H9 (cell line): ENCODE data around the gene LRRK1. TPM values are rescaled to one million over a fixed set of nuclear protein-coding genes. Genes with fewer than 3 reads are reported as not detected.

ENCODE experiments used
- DNase-seq: peaks from one replicate; pipeline ENCODE4 v3.0.0-alpha.2; 2017
- H2AFZ ChIP-seq: one replicate; pipeline ENCODE4 v1.6.1; 2013; ENCODE audit warnings: mild to moderate bottlenecking, low read length, control low read depth, moderate library complexity
- H2AK5ac ChIP-seq: 2 replicates; pipeline ENCODE4 v1.6.1; 2013; ENCODE audit warnings: low read length, control low read depth, mixed read lengths; ENCODE audit not compliant: insufficient read length
- H2BK120ac ChIP-seq: one replicate; pipeline ENCODE4 v1.6.1; 2013; ENCODE audit warnings: low read depth, mild to moderate bottlenecking, low read length, control low read depth, inconsistent platforms; ENCODE audit not compliant: poor library complexity, severe bottlenecking
- H2BK12ac ChIP-seq: 2 replicates; pipeline ENCODE4 v1.6.1; 2013; ENCODE audit warnings: low read length, control low read depth, mixed read lengths, low read depth; ENCODE audit not compliant: insufficient read length
- H2BK15ac ChIP-seq: 2 replicates; pipeline ENCODE4 v1.6.1; 2013; ENCODE audit warnings: low read depth, low read length, control low read depth
- H2BK20ac ChIP-seq: one replicate; pipeline ENCODE4 v1.6.1; 2013; ENCODE audit warnings: low read depth, mild to moderate bottlenecking, low read length, control low read depth, inconsistent platforms; ENCODE audit not compliant: poor library complexity, severe bottlenecking
- H2BK5ac ChIP-seq: 2 replicates; pipeline ENCODE4 v1.6.1; 2013; ENCODE audit warnings: low read length, control low read depth, mixed read lengths; ENCODE audit not compliant: insufficient read length
- H3K14ac ChIP-seq: 2 replicates; pipeline ENCODE4 v1.6.1; 2013; ENCODE audit warnings: low read length, control low read depth; ENCODE audit not compliant: insufficient read depth
- H3K18ac ChIP-seq: 2 replicates; pipeline ENCODE4 v1.6.1; 2013; ENCODE audit warnings: low read depth, mild to moderate bottlenecking, mixed read lengths, low read length, control low read depth; ENCODE audit not compliant: insufficient read length
- H3K23ac ChIP-seq: 2 replicates; pipeline ENCODE4 v1.6.1; 2013; ENCODE audit warnings: low read length, control low read depth, mixed read lengths, low read depth; ENCODE audit not compliant: insufficient read length
- H3K23me2 ChIP-seq: 2 replicates; pipeline ENCODE4 v1.6.1; 2013; ENCODE audit warnings: low read depth, mild to moderate bottlenecking, mixed read lengths, low read length, control low read depth; ENCODE audit not compliant: insufficient read length, poor library complexity, severe bottlenecking
- H3K27ac ChIP-seq: 2 replicates; pipeline ENCODE4 v1.5.1; 2013; ENCODE audit warnings: low read length, control low read depth, mixed read lengths, low read depth; ENCODE audit not compliant: insufficient read length
- H3K27me3 ChIP-seq: 2 replicates; pipeline ENCODE4 v1.6.1; 2013; ENCODE audit warnings: low read length, control low read depth, inconsistent platforms; ENCODE audit not compliant: insufficient read depth
- H3K4ac ChIP-seq: 2 replicates; pipeline ENCODE4 v1.6.1; 2013; ENCODE audit warnings: low read depth, mild to moderate bottlenecking, control low read depth, inconsistent platforms, low read length, moderate library complexity
- H3K4me1 ChIP-seq: 2 replicates; pipeline ENCODE4 v1.6.1; 2013; ENCODE audit warnings: low read length, control low read depth, inconsistent platforms; ENCODE audit not compliant: insufficient read depth
- H3K4me2 ChIP-seq: 2 replicates; pipeline ENCODE4 v1.6.1; 2013; ENCODE audit warnings: low read length, control low read depth, mixed read lengths; ENCODE audit not compliant: insufficient read length, insufficient read depth
- H3K56ac ChIP-seq: 2 replicates; pipeline ENCODE4 v1.6.1; 2013; ENCODE audit warnings: low read depth, mild to moderate bottlenecking, mixed read lengths, low read length, control low read depth; ENCODE audit not compliant: insufficient read length
- H3K79me1 ChIP-seq: 2 replicates; pipeline ENCODE4 v1.6.1; 2013; ENCODE audit warnings: low read depth, mild to moderate bottlenecking, moderate library complexity, low read length, control low read depth, inconsistent platforms; ENCODE audit not compliant: insufficient read depth, poor library complexity, severe bottlenecking
- H3K79me2 ChIP-seq: 2 replicates; pipeline ENCODE4 v1.6.1; 2013; ENCODE audit warnings: low read length, control low read depth, inconsistent platforms; ENCODE audit not compliant: insufficient read depth
- H3K9ac ChIP-seq: 2 replicates; pipeline ENCODE4 v1.6.1; 2013; ENCODE audit warnings: low read length, control low read depth, mixed read lengths; ENCODE audit not compliant: insufficient read length; ENCODE audit errors: extremely low read depth
- H3K9me3 ChIP-seq: one replicate; pipeline ENCODE4 v1.6.1; 2013; ENCODE audit warnings: low read depth, low read length, inconsistent platforms; ENCODE audit not compliant: control insufficient read depth
- H3T11ph ChIP-seq: one replicate; pipeline ENCODE4 v1.6.1; 2013; ENCODE audit warnings: mild to moderate bottlenecking, low read length, control low read depth, inconsistent platforms
- H4K20me1 ChIP-seq: one replicate; pipeline ENCODE4 v1.6.1; 2013; ENCODE audit not compliant: control insufficient read depth, insufficient read length, insufficient read depth
- H4K5ac ChIP-seq: 2 replicates; pipeline ENCODE4 v1.6.1; 2013; ENCODE audit warnings: low read depth, mild to moderate bottlenecking, mixed read lengths, low read length, control low read depth; ENCODE audit not compliant: insufficient read length
- H4K8ac ChIP-seq: replicated peaks from 2 replicates; pipeline ENCODE4 v1.6.1; 2013; ENCODE audit warnings: low read length, control low read depth, mixed read lengths, low read depth; ENCODE audit not compliant: insufficient read length
- H4K91ac ChIP-seq: 2 replicates; pipeline ENCODE4 v1.6.1; 2013; ENCODE audit warnings: low read depth, mild to moderate bottlenecking, moderate library complexity, mixed read lengths, low read length, control low read depth; ENCODE audit not compliant: insufficient read length
- H3K27ac Mint-ChIP-seq, 3 experiments: 2 replicates in 2 of 3; 3 replicates in 1 of 3; pipeline ENCODE4 v1.8.0; 2020 to 2021; ENCODE audit warnings: mixed read lengths in 3 of 3, mild to moderate bottlenecking in 1 of 3, moderate library complexity in 1 of 3
- H3K27me3 Mint-ChIP-seq: 2 replicates; pipeline ENCODE4 v1.8.0; 2021; ENCODE audit warnings: low read depth, mild to moderate bottlenecking, moderate library complexity, mixed read lengths
- H3K36me3 Mint-ChIP-seq, 3 experiments: 2 replicates in 2 of 3; 3 replicates in 1 of 3; pipeline ENCODE4 v1.8.0; 2020 to 2021; ENCODE audit warnings: low read depth in 3 of 3, mixed read lengths in 3 of 3; ENCODE audit not compliant: insufficient read depth in 1 of 3
- H3K4me1 Mint-ChIP-seq, 2 experiments: 2 replicates each; pipeline ENCODE4 v1.8.0; 2020; ENCODE audit warnings: mixed read lengths in 2 of 2
- H3K4me3 Mint-ChIP-seq, 2 experiments: 2 replicates in 1 of 2; 3 replicates in 1 of 2; pipeline ENCODE4 v1.8.0; 2020 to 2021; ENCODE audit warnings: mild to moderate bottlenecking in 2 of 2, mixed read lengths in 2 of 2, moderate library complexity in 1 of 2
- H3K9me3 Mint-ChIP-seq, 2 experiments: 2 replicates in 1 of 2; 3 replicates in 1 of 2; pipeline ENCODE4 v1.8.0; 2020; ENCODE audit warnings: mild to moderate bottlenecking in 2 of 2, mixed read lengths in 2 of 2, moderate library complexity in 1 of 2
- WGBS: extraction: QIAGEN DNeasy Blood & Tissue Kit; methylation state at CpG from one replicate; pipeline ENCODE4 v1.1.7; 2013; ENCODE audit warnings: missing lambda C conversion rate, low lambda C conversion rate, mixed read lengths; ENCODE audit not compliant: insufficient read length; ENCODE audit errors: extremely low coverage; 5-methylcytosine and 5-hydroxymethylcytosine counted together
- total RNA-seq: library from RNA; stranded (reverse); gene quantifications from 2 replicates; pipeline ENCODE4 v1.2.1, GENCODE V29; 2021
- TF ChIP-seq, protein P1 (sequence below): fragments of 200-600 bp; sonication (generic); conservative IDR thresholded peaks from 3 replicates; pipeline ENCODE4 v1.8.0; 2021; ENCODE audit warnings: antibody characterized with exemption, mild to moderate bottlenecking

The LRRK1 gene
- total RNA-seq, 1 experiment from 2014 or later = 4.0 TPM

DNA sequence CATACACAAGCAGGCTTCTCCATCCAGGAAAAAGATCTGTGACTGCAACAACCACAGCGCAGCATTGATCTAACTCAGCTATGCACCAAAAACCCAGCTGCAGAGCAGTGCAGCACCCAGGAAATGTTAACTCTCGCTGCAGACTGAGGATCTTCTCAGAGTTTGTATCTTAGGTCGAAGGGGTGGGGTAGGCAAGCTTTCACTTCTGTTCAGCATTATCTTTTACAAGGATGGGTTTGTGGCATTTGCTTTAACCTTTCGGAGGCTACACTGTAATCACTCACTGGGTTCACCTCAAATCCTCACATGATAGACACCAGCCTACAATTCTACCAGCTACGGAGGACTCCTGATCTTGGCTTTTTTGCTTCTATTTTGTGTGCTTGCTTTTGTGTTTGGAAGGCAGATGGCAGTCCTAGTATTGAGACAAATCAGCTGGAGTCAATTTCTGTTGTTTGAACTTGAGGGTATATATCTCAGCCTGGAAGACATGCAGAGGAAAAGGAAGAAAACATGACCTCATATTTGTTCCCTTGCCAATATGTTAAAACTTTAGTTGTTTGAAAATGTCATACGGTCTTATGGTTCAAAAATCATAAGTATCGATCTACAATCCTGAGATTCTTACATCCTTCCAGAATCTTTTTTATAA, 25.2 kb downstream of the LRRK1 start:
- Mint-ChIP-seq H3K9me3 (no peaks in the 10 kb centered on the region), H3K4me1 (peaks cover 11% of the 10 kb centered on the region in 2 experiments), H3K4me3 (no peak overlapping the region), H3K27me3 (no peaks in the 10 kb centered on the region), H3K27ac (no peak overlapping the region), H3K36me3 (no peaks in the 10 kb centered on the region)
- Histone ChIP-seq H3K23ac (no peak overlapping the region), H3K79me1 (no peaks in the 10 kb centered on the region), H2AFZ (no peak overlapping the region), H3K18ac (no peak overlapping the region), H3K27ac (no peak overlapping the region), H3K4me1 (no peaks in the 10 kb centered on the region), H4K20me1 (no peaks in the 10 kb centered on the region), H3K27me3 (no peaks in the 10 kb centered on the region), H3K9me3 (no peaks in the 10 kb centered on the region), H2BK20ac (no peak overlapping the region), H3K23me2 (no peaks in the 10 kb centered on the region), H3K4ac (no peak overlapping the region), H2AK5ac (no peak overlapping the region), H3K79me2 (no peaks in the 10 kb centered on the region), H2BK12ac (no peak overlapping the region), H2BK120ac (no peak overlapping the region), H4K5ac (no peak overlapping the region), H3T11ph (no peak overlapping the region), H2BK15ac (no peak overlapping the region), H2BK5ac (no peak overlapping the region), H4K8ac (no peak overlapping the region), H3K56ac (no peak overlapping the region), H4K91ac (no peak overlapping the region), H3K4me2 (no peak overlapping the region), H3K9ac (no peak overlapping the region), H3K14ac (no peak overlapping the region)
- TF ChIP-seq, protein P1, sequence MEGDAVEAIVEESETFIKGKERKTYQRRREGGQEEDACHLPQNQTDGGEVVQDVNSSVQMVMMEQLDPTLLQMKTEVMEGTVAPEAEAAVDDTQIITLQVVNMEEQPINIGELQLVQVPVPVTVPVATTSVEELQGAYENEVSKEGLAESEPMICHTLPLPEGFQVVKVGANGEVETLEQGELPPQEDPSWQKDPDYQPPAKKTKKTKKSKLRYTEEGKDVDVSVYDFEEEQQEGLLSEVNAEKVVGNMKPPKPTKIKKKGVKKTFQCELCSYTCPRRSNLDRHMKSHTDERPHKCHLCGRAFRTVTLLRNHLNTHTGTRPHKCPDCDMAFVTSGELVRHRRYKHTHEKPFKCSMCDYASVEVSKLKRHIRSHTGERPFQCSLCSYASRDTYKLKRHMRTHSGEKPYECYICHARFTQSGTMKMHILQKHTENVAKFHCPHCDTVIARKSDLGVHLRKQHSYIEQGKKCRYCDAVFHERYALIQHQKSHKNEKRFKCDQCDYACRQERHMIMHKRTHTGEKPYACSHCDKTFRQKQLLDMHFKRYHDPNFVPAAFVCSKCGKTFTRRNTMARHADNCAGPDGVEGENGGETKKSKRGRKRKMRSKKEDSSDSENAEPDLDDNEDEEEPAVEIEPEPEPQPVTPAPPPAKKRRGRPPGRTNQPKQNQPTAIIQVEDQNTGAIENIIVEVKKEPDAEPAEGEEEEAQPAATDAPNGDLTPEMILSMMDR = no peak
- no CpG with 5 or more reads among the region's 7 CpGs for WGBS
- DNase-seq = no peak
